ENCODE results near the gene SPINK5.

GRCh38 chr5:148156609-148157008 is 92.8 kb downstream of the SPINK5 start:
- TF ChIP-seq HDGF (IDR thresholded peaks at IDR 0.05; ENCODE audit: borderline replicate concordance) (no peak), FOXA1 (IDR thresholded peaks at IDR 0.05) (no peak), FOXM1 (IDR thresholded peaks at IDR 0.05; ENCODE audit: borderline replicate concordance) (no peak), PKNOX1 (IDR thresholded peaks at IDR 0.05) (no peak), ARNT (IDR thresholded peaks at IDR 0.05) (no peak)
